DOHH2 (cell line): ENCODE data around the gene PLA1A.

Source experiments
- EZH2phosphoT487 ChIP-seq: fragments of 200-600 bp; sonication (generic); IDR thresholded peaks from 2 replicates; pipeline ENCODE4 v1.6.1; 2017; ENCODE audit warnings: borderline replicate concordance, mild to moderate bottlenecking, antibody characterized with exemption, low read length, moderate library complexity, mixed read lengths
- TF ChIP-seq, protein P1 (sequence below): fragments of 200-600 bp; sonication (generic); IDR thresholded peaks from one replicate; pipeline ENCODE4 v1.5.1; 2014; ENCODE audit warnings: antibody characterized with exemption, mild to moderate bottlenecking, low read depth, low read length; ENCODE audit not compliant: poor library complexity, severe bottlenecking

DNA sequence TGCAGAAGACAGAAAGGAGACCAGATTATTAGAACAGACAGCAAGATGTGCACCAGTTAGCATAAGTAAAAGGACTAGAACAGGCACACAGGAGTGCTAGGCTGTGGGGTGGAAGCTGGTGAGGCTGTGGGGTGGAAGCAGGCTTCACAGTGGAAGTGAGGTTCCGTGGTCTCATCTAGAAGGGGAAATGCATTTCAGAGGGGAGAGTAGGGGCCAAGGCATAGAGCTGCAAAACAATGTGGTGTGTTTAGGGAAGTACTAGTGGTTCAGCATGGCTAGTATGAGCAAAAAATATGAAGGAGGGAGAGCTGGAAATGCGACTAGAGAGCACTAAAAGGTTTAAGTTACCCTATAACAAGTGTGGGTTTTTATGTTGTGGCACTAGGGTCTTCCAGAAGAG lies 56.2 kb downstream of the PLA1A start:
- TF ChIP-seq, protein P1, sequence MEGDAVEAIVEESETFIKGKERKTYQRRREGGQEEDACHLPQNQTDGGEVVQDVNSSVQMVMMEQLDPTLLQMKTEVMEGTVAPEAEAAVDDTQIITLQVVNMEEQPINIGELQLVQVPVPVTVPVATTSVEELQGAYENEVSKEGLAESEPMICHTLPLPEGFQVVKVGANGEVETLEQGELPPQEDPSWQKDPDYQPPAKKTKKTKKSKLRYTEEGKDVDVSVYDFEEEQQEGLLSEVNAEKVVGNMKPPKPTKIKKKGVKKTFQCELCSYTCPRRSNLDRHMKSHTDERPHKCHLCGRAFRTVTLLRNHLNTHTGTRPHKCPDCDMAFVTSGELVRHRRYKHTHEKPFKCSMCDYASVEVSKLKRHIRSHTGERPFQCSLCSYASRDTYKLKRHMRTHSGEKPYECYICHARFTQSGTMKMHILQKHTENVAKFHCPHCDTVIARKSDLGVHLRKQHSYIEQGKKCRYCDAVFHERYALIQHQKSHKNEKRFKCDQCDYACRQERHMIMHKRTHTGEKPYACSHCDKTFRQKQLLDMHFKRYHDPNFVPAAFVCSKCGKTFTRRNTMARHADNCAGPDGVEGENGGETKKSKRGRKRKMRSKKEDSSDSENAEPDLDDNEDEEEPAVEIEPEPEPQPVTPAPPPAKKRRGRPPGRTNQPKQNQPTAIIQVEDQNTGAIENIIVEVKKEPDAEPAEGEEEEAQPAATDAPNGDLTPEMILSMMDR = no peak
- no peak for TF ChIP-seq EZH2phosphoT487
